Neural progenitor cell (in vitro differentiated cells): Measurements from ENCODE around the gene HAAO.

Source experiments
- EZH2phosphoT487 ChIP-seq: fragments of 200-600 bp; sonication (generic); IDR thresholded peaks from 2 replicates; pipeline ENCODE4 v1.6.1; 2017; ENCODE audit warnings: antibody characterized with exemption
- TF ChIP-seq, protein P1 (sequence below): fragments of 200-600 bp; sonication (generic); IDR thresholded peaks from 2 replicates; pipeline ENCODE4 v1.5.1; 2017; ENCODE audit warnings: antibody characterized with exemption, mild to moderate bottlenecking

DNA sequence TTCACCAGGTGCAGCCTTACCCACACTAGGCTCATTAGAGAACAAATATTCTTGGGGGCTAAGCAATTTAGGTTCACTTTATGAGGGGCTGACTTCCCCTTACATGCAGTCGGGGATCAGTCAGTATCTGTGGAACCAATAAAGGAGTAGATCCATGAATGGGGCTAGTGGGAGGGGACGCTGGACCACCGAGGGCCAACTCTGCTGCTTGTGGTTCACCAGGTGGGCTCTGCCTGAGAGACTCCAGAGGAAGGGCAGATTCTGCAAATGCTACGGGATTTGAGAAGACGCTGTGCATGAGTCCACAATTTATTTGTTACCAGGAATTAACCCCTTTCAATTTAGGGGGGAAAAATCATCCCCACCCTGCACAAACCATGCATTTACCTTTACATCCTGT lies 15.9 kb upstream of the HAAO start:
- TF ChIP-seq, protein P1, sequence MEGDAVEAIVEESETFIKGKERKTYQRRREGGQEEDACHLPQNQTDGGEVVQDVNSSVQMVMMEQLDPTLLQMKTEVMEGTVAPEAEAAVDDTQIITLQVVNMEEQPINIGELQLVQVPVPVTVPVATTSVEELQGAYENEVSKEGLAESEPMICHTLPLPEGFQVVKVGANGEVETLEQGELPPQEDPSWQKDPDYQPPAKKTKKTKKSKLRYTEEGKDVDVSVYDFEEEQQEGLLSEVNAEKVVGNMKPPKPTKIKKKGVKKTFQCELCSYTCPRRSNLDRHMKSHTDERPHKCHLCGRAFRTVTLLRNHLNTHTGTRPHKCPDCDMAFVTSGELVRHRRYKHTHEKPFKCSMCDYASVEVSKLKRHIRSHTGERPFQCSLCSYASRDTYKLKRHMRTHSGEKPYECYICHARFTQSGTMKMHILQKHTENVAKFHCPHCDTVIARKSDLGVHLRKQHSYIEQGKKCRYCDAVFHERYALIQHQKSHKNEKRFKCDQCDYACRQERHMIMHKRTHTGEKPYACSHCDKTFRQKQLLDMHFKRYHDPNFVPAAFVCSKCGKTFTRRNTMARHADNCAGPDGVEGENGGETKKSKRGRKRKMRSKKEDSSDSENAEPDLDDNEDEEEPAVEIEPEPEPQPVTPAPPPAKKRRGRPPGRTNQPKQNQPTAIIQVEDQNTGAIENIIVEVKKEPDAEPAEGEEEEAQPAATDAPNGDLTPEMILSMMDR: no peak
- no peak for TF ChIP-seq EZH2phosphoT487
